Erythroblast (primary cell): ENCODE data around the gene SLC9C2.

Source experiments
- GATA1 ChIP-seq: IDR thresholded peaks from 2 replicates; pipeline ENCODE4 v1.6.1; 2011; ENCODE audit warnings: low read depth, mild to moderate bottlenecking, control low read depth, low read length, moderate library complexity
- POLR2A ChIP-seq: IDR thresholded peaks from 2 replicates; pipeline ENCODE4 v1.6.1; 2011; ENCODE audit warnings: mild to moderate bottlenecking, low read length

DNA sequence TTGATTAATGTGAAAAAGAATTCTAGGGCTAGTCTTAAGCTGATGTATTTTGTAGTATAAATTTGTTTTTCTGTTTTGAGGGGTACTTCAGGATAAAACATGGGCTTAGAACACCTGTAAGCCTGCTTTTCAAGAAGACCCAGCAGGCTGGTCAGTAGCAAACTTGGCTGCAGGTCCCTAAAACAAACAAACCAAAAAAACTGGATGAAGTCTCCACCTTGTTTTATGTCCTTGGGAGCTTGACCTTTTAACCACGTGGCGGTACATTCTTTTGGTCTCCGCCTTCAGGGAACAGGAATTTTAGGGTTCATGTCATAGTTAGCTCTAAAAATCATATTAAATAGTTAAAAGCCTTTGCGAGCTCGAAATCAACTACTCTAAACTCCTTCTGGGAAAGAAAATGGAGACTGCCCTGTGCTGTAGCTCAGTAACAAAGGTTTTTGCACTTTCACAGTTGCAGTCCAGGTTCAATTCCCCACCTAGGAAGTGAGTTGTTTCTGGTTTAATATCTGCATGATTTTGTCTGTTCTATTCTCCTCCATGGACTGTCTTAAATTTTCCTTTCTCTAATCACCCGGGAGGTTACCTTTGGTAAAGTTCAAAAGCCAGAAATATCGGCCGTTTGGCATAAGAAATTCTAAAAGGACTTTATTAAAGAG lies 107.1 kb downstream of the SLC9C2 start:
- TF ChIP-seq POLR2A (no peak), GATA1 (no peak)
